Measurements from ENCODE around the gene ADH4.

DNA sequence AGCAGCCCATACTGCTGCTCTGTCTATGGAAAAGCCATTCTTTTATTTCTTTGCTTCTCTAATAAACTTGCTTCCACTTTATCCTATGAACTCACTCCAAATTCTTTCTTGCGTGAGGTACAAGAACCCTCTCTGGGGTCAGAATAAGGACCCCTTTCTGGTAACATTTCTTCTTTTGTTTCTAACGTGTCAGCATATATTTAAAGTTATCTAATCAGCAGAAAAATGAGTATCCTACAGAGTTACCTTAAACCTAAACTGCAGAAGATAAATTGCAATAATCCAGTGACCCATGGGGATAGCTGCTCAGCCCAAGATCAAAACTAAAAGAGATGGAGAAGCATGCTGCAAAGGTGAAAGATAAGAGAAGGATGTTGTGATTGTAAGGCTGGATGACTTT is 59.5 kb downstream of the ADH4 start:
- TF ChIP-seq CTCF (IDR thresholded peaks at IDR 0.05 in 8 of 11, conservative IDR thresholded peaks at IDR 0.05 in 3 of 11), result no peak
- TF ChIP-seq POLR2AphosphoS5 (IDR thresholded peaks at IDR 0.05), result no peak
- no peak for TF ChIP-seq POLR2A (IDR thresholded peaks at IDR 0.05)

Measured in spleen (tissue), 7 donors.